Activated T-helper 2 cell treated with anti-CD3 and anti-CD28 coated beads, Interferon-gamma antibody, Interleukin-2, Interleukin-4, amounts not matched to agents 10 μg/mL and 5 μg/mL and 100 μg/mL, durations not matched to agents 14 hours and 24 hours and 36 hours (primary cell): Measurements from ENCODE around the gene ZBTB7C. TPM values are rescaled to one million over a fixed set of nuclear protein-coding genes. Genes with fewer than 3 reads are reported as not detected.

Experiments
- DNase-seq: peaks from one replicate; pipeline ENCODE4 v3.0.0; 2021; ENCODE audit warnings: low spot score
- H3K27ac Mint-ChIP-seq: one replicate; pipeline ENCODE4 v1.8.0; 2021; ENCODE audit warnings: mixed read lengths
- H3K27me3 Mint-ChIP-seq: one replicate; pipeline ENCODE4 v1.8.0; 2021; ENCODE audit warnings: low read depth, mixed read lengths
- H3K36me3 Mint-ChIP-seq: one replicate; pipeline ENCODE4 v1.8.0; 2021; ENCODE audit warnings: low read depth, mixed read lengths
- H3K4me1 Mint-ChIP-seq: one replicate; pipeline ENCODE4 v1.8.0; 2021; ENCODE audit warnings: low read depth, mixed read lengths
- H3K4me3 Mint-ChIP-seq: one replicate; pipeline ENCODE4 v1.8.0; 2021; ENCODE audit warnings: low read depth, mild to moderate bottlenecking, moderate library complexity, mixed read lengths
- H3K9me3 Mint-ChIP-seq: one replicate; pipeline ENCODE4 v1.8.0; 2021; ENCODE audit warnings: mixed read lengths
- intact Hi-C: fragments of 100-400 bp; cut with micrococcal nuclease; formaldehyde crosslinking; loops from one replicate; pipeline ENCODE4 v1.15.1; 2023
- total RNA-seq: library from RNA; stranded (reverse); gene quantifications from 2 replicates; pipeline ENCODE4 v1.2.3, GENCODE V29; 2022

The ZBTB7C gene
- total RNA-seq, 1 donor from 2014 or later: 0.21 TPM

GRCh38 chr18:47987388-47987699 is 421.8 kb downstream of the ZBTB7C start:
- DNase-seq: no peak
- no peaks in the 10 kb centered on the region for H3K4me1 Mint-ChIP-seq
- no peaks in the 10 kb centered on the region for H3K36me3 Mint-ChIP-seq
- no peak overlapping the region for H3K4me3 Mint-ChIP-seq
- intact Hi-C loops: no loop called here
- H3K27me3 Mint-ChIP-seq: peaks cover 8% of the 10 kb centered on the region
- no peaks in the 10 kb centered on the region for H3K9me3 Mint-ChIP-seq
- no peak overlapping the region for H3K27ac Mint-ChIP-seq

GRCh38 chr18:47986620-47987387 is 422.4 kb downstream of the ZBTB7C start:
- H3K36me3 Mint-ChIP-seq: no peaks in the 10 kb centered on the region

GRCh38 chr18:47985866-47986265 is 423.3 kb downstream of the ZBTB7C start:
- Mint-ChIP-seq H3K27ac (no peak overlapping the region), H3K4me3 (no peak overlapping the region), H3K9me3 (no peaks in the 10 kb centered on the region), H3K4me1 (no peaks in the 10 kb centered on the region), H3K27me3 (peaks cover 10% of the 10 kb centered on the region), H3K36me3 (no peaks in the 10 kb centered on the region)
- intact Hi-C loops: no loop called here
- DNase-seq: no peak

More at GRCh38 chr18:47986620-47987387, 422.4 kb downstream of the ZBTB7C start:
- no peak overlapping the region for H3K27ac Mint-ChIP-seq
- H3K4me1 Mint-ChIP-seq: no peaks in the 10 kb centered on the region
- peaks cover 10% of the 10 kb centered on the region for H3K27me3 Mint-ChIP-seq
- no peak overlapping the region for H3K4me3 Mint-ChIP-seq
- DNase-seq: no peak
- H3K9me3 Mint-ChIP-seq: no peaks in the 10 kb centered on the region
- intact Hi-C loops: no loop called here

- intact Hi-C loops: no loop called here
- H3K4me3 Mint-ChIP-seq: no peak overlapping the region
- no peak overlapping the region for H3K27ac Mint-ChIP-seq
- no peaks in the 10 kb centered on the region for H3K4me1 Mint-ChIP-seq
- no peaks in the 10 kb centered on the region for H3K36me3 Mint-ChIP-seq
- DNase-seq: no peak
- no peaks in the 10 kb centered on the region for H3K9me3 Mint-ChIP-seq
- peaks cover 10% of the 10 kb centered on the region for H3K27me3 Mint-ChIP-seq
Measured at GRCh38 chr18:47984991-47985390, 424.2 kb downstream of the ZBTB7C start.

- H3K4me3 Mint-ChIP-seq: no peak overlapping the region
- intact Hi-C loops: no loop called here
- no peak overlapping the region for H3K27ac Mint-ChIP-seq
- peaks cover 8% of the 10 kb centered on the region for H3K27me3 Mint-ChIP-seq
- H3K36me3 Mint-ChIP-seq: no peaks in the 10 kb centered on the region
- no peaks in the 10 kb centered on the region for H3K4me1 Mint-ChIP-seq
- no peaks in the 10 kb centered on the region for H3K9me3 Mint-ChIP-seq
- no peak for DNase-seq
Measured at GRCh38 chr18:47983946-47984345, 425.2 kb downstream of the ZBTB7C start.

- intact Hi-C loops: no loop called here
- Mint-ChIP-seq H3K36me3 (no peaks in the 10 kb centered on the region), H3K27ac (no peak overlapping the region), H3K27me3 (peaks cover 12% of the 10 kb centered on the region), H3K4me1 (no peaks in the 10 kb centered on the region), H3K9me3 (no peaks in the 10 kb centered on the region), H3K4me3 (no peak overlapping the region)
- no peak for DNase-seq
Measured at GRCh38 chr18:47983055-47983454, 426.1 kb downstream of the ZBTB7C start.

GRCh38 chr18:47981830-47982229 is 427.4 kb downstream of the ZBTB7C start:
- Mint-ChIP-seq H3K36me3 (no peaks in the 10 kb centered on the region), H3K4me1 (no peaks in the 10 kb centered on the region), H3K27me3 (peaks cover 10% of the 10 kb centered on the region), H3K9me3 (no peaks in the 10 kb centered on the region), H3K4me3 (no peak overlapping the region), H3K27ac (no peak overlapping the region)
- no peak for DNase-seq
- intact Hi-C loops: no loop called here

- intact Hi-C loops: no loop called here
- Mint-ChIP-seq H3K36me3 (no peaks in the 10 kb centered on the region), H3K27me3 (peaks cover 10% of the 10 kb centered on the region), H3K4me1 (no peaks in the 10 kb centered on the region), H3K27ac (no peak overlapping the region), H3K4me3 (no peak overlapping the region), H3K9me3 (no peaks in the 10 kb centered on the region)
- DNase-seq: no peak
Measured at GRCh38 chr18:47981320-47981719, 427.9 kb downstream of the ZBTB7C start.

- Mint-ChIP-seq H3K4me1 (no peaks in the 10 kb centered on the region), H3K27ac (no peak overlapping the region), H3K27me3 (peaks cover 14% of the 10 kb centered on the region), H3K36me3 (no peaks in the 10 kb centered on the region), H3K4me3 (no peak overlapping the region), H3K9me3 (no peaks in the 10 kb centered on the region)
- DNase-seq: no peak
- intact Hi-C loops: loop anchor here (10.0 kb wide), 1 partner anchor 1125 kb away; no protein-coding TSS in a partner anchor
Measured at GRCh38 chr18:47979611-47980200, 429.5 kb downstream of the ZBTB7C start.

GRCh38 chr18:47978603-47979002 is 430.6 kb downstream of the ZBTB7C start:
- H3K36me3 Mint-ChIP-seq: no peaks in the 10 kb centered on the region
- no peaks in the 10 kb centered on the region for H3K4me1 Mint-ChIP-seq
- DNase-seq: no peak
- H3K27me3 Mint-ChIP-seq: peaks cover 20% of the 10 kb centered on the region
- no peak overlapping the region for H3K4me3 Mint-ChIP-seq
- no peak overlapping the region for H3K27ac Mint-ChIP-seq
- no peaks in the 10 kb centered on the region for H3K9me3 Mint-ChIP-seq
- intact Hi-C loops: loop anchor here (10.0 kb wide), 1 partner anchor 1124 kb away; no protein-coding TSS in a partner anchor

GRCh38 chr18:47978141-47978540 is 431.0 kb downstream of the ZBTB7C start:
- Mint-ChIP-seq H3K27ac (no peak overlapping the region), H3K27me3 (peaks cover 22% of the 10 kb centered on the region), H3K4me1 (no peaks in the 10 kb centered on the region), H3K36me3 (no peaks in the 10 kb centered on the region), H3K9me3 (no peaks in the 10 kb centered on the region), H3K4me3 (no peak overlapping the region)
- intact Hi-C loops: loop anchor here (10.0 kb wide), 1 partner anchor 1123 kb away; no protein-coding TSS in a partner anchor
- DNase-seq: no peak
